GOT3 (cell line): ENCODE measurements around the gene HS3ST4.

ENCODE experiments used
- DNase-seq: peaks from one replicate; lab custom pipeline; 2025; ENCODE audit warnings: mixed read lengths; lab: John Stamatoyannopoulos, UW

Gene HS3ST4

GRCh38 chr16:25823891-25824290 lies 132.1 kb downstream of the HS3ST4 start:
- no peak for DNase-seq

GRCh38 chr16:25827709-25828108 lies 135.9 kb downstream of the HS3ST4 start:
- no peak for DNase-seq

GRCh38 chr16:25828510-25828909 lies 136.8 kb downstream of the HS3ST4 start:
- DNase-seq, result no peak

GRCh38 chr16:25832291-25832690 lies 140.5 kb downstream of the HS3ST4 start:
- DNase-seq, result no peak

- DNase-seq, result no peak
Observed at GRCh38 chr16:25834101-25834500, 142.3 kb downstream of the HS3ST4 start.

GRCh38 chr16:25835126-25835525 lies 143.4 kb downstream of the HS3ST4 start:
- DNase-seq, result no peak

- no peak for DNase-seq
Observed at GRCh38 chr16:25838724-25839186, 147.0 kb downstream of the HS3ST4 start.

- no peak for DNase-seq
Observed at GRCh38 chr16:25841761-25842160, 150.0 kb downstream of the HS3ST4 start.

GRCh38 chr16:25845901-25846300 lies 154.1 kb downstream of the HS3ST4 start:
- DNase-seq, result no peak

- no peak for DNase-seq
Observed at GRCh38 chr16:25854141-25854540, 162.4 kb downstream of the HS3ST4 start.

GRCh38 chr16:25855063-25855462 lies 163.3 kb downstream of the HS3ST4 start:
- no peak for DNase-seq

GRCh38 chr16:25855818-25856217 lies 164.1 kb downstream of the HS3ST4 start:
- DNase-seq, result no peak

GRCh38 chr16:25859645-25860044 lies 167.9 kb downstream of the HS3ST4 start:
- no peak for DNase-seq

GRCh38 chr16:25867041-25867440 lies 175.3 kb downstream of the HS3ST4 start:
- no peak for DNase-seq

GRCh38 chr16:25868106-25868505 lies 176.3 kb downstream of the HS3ST4 start:
- no peak for DNase-seq

GRCh38 chr16:25868706-25869370 lies 177.1 kb downstream of the HS3ST4 start:
- DNase-seq, result no peak

GRCh38 chr16:25872369-25873070 lies 180.8 kb downstream of the HS3ST4 start:
- DNase-seq, result no peak

GRCh38 chr16:25874196-25874595 lies 182.4 kb downstream of the HS3ST4 start:
- DNase-seq, result no peak

- DNase-seq, result no peak
Observed at GRCh38 chr16:25875956-25876598, 184.3 kb downstream of the HS3ST4 start.

- no peak for DNase-seq
Observed at GRCh38 chr16:25877103-25877502, 185.3 kb downstream of the HS3ST4 start.

GRCh38 chr16:25886598-25886997 lies 194.8 kb downstream of the HS3ST4 start:
- DNase-seq, result no peak

GRCh38 chr16:25888868-25889267 lies 197.1 kb downstream of the HS3ST4 start:
- no peak for DNase-seq

GRCh38 chr16:25893332-25893731 lies 201.6 kb downstream of the HS3ST4 start:
- no peak for DNase-seq
